Measurements from ENCODE around the gene KCNK2.

- TF ChIP-seq CTCF (conservative IDR thresholded peaks at IDR 0.05 in 1 of 2, IDR thresholded peaks at IDR 0.05 in 1 of 2; ENCODE audit: extremely low read depth in 1 of 2, insufficient read depth in 1 of 2, low read depth in 1 of 2, low read length in 2 of 2) (no peak), EZH2 (IDR thresholded peaks at IDR 0.05; ENCODE audit: borderline replicate concordance, low read length) (no peak)
Observed at GRCh38 chr1:215055281-215055935, 27.1 kb upstream of the KCNK2 start.

Measured in mammary epithelial cell (primary cell).